SK-MEL-5 (cell line): Measurements from ENCODE around the gene PRMT7. TPM values are rescaled to one million over a fixed set of nuclear protein-coding genes. Genes with fewer than 3 reads are reported as not detected.
"Not testable (repeated sequence)": the region's sequence is repeated elsewhere in the genome, so short reads cannot be mapped to it uniquely, and the experiment has no call there.

Experiments
- DNase-seq: peaks from one replicate; pipeline ENCODE4 v3.0.0-alpha.2; 2016; ENCODE audit warnings: low read depth, low spot score
- in situ Hi-C: cut with HindIII; loops from 2 replicates; pipeline ENCODE4 v1.10.0; 2016; ENCODE audit warnings: low sequenced_read_pairs, high pct_unique_total_duplicates, low pct_unique_long_range_greater_than_20kb
- total RNA-seq: library from RNA; depleted of rRNA; stranded (reverse); fragments of >200 nt; shearing (Covaris generic); gene quantifications from 2 replicates; pipeline ENCODE4 v1.2.3, GENCODE V29; 2014

The PRMT7 gene
- total RNA-seq, 1 experiment from 2014 or later = 56.6 TPM

GRCh38 chr16:68279726-68280558, 30.9 kb upstream of the PRMT7 start:
- in situ Hi-C loops = no loop called here
- DNase-seq = no peak

GRCh38 chr16:68281368-68282063, 29.3 kb upstream of the PRMT7 start:
- in situ Hi-C loops = no loop called here
- DNase-seq = no peak

- no peak for DNase-seq
- in situ Hi-C loops = no loop called here
Observed at GRCh38 chr16:68282064-68282452, 28.8 kb upstream of the PRMT7 start.

GRCh38 chr16:68283346-68283745, 27.5 kb upstream of the PRMT7 start:
- in situ Hi-C loops = no loop called here
- DNase-seq = no peak

GRCh38 chr16:68283801-68284598, 26.8 kb upstream of the PRMT7 start:
- no peak for DNase-seq
- in situ Hi-C loops = no loop called here

GRCh38 chr16:68284847-68285246, 26.0 kb upstream of the PRMT7 start:
- in situ Hi-C loops = no loop called here
- DNase-seq = no peak

- no peak for DNase-seq
- in situ Hi-C loops = no loop called here
Observed at GRCh38 chr16:68285683-68286082, 25.1 kb upstream of the PRMT7 start.

GRCh38 chr16:68286153-68287074, 24.4 kb upstream of the PRMT7 start:
- DNase-seq = no peak
- in situ Hi-C loops = no loop called here

GRCh38 chr16:68287276-68288251, 23.3 kb upstream of the PRMT7 start:
- in situ Hi-C loops = no loop called here

GRCh38 chr16:68288252-68288650, 22.6 kb upstream of the PRMT7 start:
- no peak for DNase-seq
- in situ Hi-C loops = no loop called here

More at GRCh38 chr16:68287276-68288251, 23.3 kb upstream of the PRMT7 start:
- DNase-seq = no peak

GRCh38 chr16:68288796-68289195, 22.0 kb upstream of the PRMT7 start:
- in situ Hi-C loops, DNase-seq: not testable (repeated sequence)

GRCh38 chr16:68289202-68289601, 21.6 kb upstream of the PRMT7 start:
- no peak for DNase-seq
- in situ Hi-C loops = no loop called here

- DNase-seq = no peak
- in situ Hi-C loops = no loop called here
Observed at GRCh38 chr16:68289621-68290329, 21.0 kb upstream of the PRMT7 start.

- in situ Hi-C loops = no loop called here
- no peak for DNase-seq
Observed at GRCh38 chr16:68290450-68290849, 20.4 kb upstream of the PRMT7 start.

- in situ Hi-C loops = no loop called here
- DNase-seq = no peak
Observed at GRCh38 chr16:68291227-68291626, 19.6 kb upstream of the PRMT7 start.

GRCh38 chr16:68292425-68292824, 18.4 kb upstream of the PRMT7 start:
- DNase-seq = no peak
- in situ Hi-C loops = no loop called here
